Measurements from ENCODE around the gene EML6. TPM values are rescaled to one million over a fixed set of nuclear protein-coding genes. Genes with fewer than 3 reads are reported as not detected.
A peak's percentile ranks its signal among the peaks of the same experiment; 100 is the strongest.

The EML6 gene
- total RNA-seq, 3 donors from 2014 or later: 3.4 to 7.3 (median 5.3) TPM

DNA sequence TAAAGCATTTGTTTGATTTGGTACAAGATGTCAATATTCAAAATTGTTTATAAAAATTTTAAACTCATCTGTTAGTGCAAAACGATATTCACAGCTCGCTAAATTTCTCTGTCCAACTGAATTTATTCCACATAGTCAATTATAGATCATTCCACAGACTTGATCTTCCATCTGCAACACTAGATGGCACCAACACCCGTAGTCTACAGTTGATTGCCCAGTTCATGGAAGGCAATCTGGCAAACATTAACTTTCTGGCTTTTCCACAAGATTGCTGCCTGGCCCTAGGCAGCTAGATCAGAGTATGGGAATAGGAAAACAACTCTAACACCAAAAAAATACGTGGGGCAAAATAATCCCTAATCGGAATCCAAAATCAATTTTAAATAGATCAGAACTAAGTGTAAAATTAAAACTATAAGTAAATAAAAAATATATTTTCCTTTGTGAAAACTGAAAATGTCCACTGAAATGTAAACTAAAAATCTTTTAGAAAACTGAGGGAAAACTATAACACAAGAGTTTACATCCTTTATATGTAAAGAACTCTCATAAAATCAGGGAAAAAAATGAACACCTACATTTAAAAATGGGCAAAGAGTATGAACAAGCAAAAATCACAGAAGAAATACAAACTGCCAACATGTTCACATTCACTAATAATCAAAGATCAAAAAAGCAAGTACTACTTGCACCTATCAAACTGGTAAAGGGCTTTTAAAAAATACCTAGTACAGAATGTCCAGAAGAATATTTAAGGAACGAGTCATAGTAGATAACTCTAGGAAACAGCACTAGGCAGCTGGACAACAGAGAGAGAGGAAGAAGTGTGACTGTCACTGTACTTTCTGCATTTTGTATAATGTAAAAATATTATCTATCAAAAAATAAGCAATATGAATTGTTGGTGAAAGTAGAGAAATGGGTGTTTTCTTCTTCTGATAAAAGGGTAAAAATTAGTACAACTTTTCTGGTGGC lies 291.8 kb downstream of the EML6 start:
- H3K4me1 ChIP-seq (ENCODE audit: low read depth): peaks cover 41% of the 10 kb centered on the region
- TF ChIP-seq, protein P1, sequence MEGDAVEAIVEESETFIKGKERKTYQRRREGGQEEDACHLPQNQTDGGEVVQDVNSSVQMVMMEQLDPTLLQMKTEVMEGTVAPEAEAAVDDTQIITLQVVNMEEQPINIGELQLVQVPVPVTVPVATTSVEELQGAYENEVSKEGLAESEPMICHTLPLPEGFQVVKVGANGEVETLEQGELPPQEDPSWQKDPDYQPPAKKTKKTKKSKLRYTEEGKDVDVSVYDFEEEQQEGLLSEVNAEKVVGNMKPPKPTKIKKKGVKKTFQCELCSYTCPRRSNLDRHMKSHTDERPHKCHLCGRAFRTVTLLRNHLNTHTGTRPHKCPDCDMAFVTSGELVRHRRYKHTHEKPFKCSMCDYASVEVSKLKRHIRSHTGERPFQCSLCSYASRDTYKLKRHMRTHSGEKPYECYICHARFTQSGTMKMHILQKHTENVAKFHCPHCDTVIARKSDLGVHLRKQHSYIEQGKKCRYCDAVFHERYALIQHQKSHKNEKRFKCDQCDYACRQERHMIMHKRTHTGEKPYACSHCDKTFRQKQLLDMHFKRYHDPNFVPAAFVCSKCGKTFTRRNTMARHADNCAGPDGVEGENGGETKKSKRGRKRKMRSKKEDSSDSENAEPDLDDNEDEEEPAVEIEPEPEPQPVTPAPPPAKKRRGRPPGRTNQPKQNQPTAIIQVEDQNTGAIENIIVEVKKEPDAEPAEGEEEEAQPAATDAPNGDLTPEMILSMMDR (IDR thresholded peaks at IDR 0.05): peak; percentile 25
- H3K4me3 ChIP-seq: no peak overlapping the region
- intact Hi-C loops (cut with DNase I, micrococcal nuclease): loop anchor here (5.0 to 10.0 kb wide), 2 partner anchors 150 to 152 kb away; no protein-coding TSS in a partner anchor
- ATAC-seq (peak; percentile 87), DNase-seq (peak in 1 of 3 donors; percentile 84)
- H3K9me3 ChIP-seq: no peaks in the 10 kb centered on the region
- no peaks in the 10 kb centered on the region for H3K36me3 ChIP-seq (ENCODE audit: low read depth)

DNA sequence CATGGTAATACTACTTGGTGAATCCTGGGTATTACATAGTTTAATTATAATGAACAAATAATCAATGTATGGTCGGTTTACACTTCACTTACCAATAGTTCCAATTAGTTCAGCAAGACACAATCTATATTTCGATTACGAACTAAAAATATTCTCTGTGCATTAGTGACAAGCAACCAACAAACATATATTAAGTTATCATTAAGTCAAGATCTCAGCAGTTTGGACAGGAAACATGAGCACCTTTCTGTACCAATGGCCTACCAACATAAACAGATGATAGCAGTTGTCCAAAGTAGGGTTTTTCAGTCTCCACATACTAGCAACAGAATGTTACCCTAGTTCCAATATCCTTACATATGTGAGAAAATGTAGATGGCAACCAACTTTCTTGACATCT lies 294.0 kb downstream of the EML6 start:
- H3K36me3 ChIP-seq (ENCODE audit: low read depth): no peaks in the 10 kb centered on the region
- intact Hi-C loops (cut with DNase I, micrococcal nuclease): loop anchor here (5.0 to 10.0 kb wide), 2 partner anchors 147 to 150 kb away; no protein-coding TSS in a partner anchor
- peaks cover 21% of the 10 kb centered on the region for H3K4me1 ChIP-seq (ENCODE audit: low read depth)
- TF ChIP-seq, protein P1 (IDR thresholded peaks at IDR 0.05): no peak
- H3K4me3 ChIP-seq: no peak overlapping the region
- DNase-seq (no peak), ATAC-seq (no peak)
- H3K9me3 ChIP-seq: no peaks in the 10 kb centered on the region

DNA sequence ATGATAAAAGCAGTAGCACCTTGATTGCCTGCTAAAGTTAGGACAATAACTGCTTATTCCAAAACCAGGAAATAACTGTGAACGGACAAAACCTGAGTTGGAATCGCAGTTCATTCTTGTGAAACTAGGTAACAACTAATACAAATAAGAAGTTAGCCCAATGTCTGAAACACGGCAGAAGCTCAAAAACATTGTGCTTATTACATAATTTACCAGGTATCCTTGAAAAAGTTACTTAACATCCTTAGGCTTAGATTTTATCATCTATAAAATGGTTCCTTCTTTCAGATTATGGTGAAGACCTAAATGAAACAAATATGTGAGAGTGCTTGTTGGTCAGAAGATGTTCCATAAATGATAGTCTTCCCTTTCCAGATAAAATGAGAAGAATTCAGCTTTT lies 294.4 kb downstream of the EML6 start:
- Histone ChIP-seq H3K9me3 (no peaks in the 10 kb centered on the region), H3K4me3 (no peak overlapping the region), H3K36me3 (ENCODE audit: low read depth) (no peaks in the 10 kb centered on the region), H3K4me1 (ENCODE audit: low read depth) (peaks cover 17% of the 10 kb centered on the region)
- DNase-seq: no peak
- TF ChIP-seq, protein P1 (IDR thresholded peaks at IDR 0.05): no peak
- intact Hi-C loops (cut with DNase I, micrococcal nuclease): loop anchor here (5.0 to 10.0 kb wide), 2 partner anchors 147 to 149 kb away; no protein-coding TSS in a partner anchor
- no peak for ATAC-seq

DNA sequence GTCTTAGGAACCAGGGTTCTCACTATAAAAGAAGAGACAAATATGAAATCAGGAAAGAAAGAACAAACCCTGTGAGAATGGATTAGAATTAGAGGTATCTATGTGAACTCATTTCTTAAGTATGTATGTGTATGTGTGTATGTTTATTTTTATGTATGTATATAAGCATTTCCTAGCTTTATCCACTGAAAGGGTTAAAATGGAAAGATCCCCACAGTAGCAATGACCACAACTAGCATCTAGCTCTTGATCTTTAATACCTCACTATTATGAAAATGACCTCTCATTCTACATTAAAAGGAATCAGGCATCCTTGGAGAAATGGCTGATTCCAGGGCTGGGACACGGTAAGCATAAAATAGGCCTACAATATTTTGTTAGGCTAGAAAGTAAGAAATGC lies 295.2 kb downstream of the EML6 start:
- DNase-seq (no peak), ATAC-seq (no peak)
- H3K36me3 ChIP-seq (ENCODE audit: low read depth): no peaks in the 10 kb centered on the region
- no peak overlapping the region for H3K4me3 ChIP-seq
- TF ChIP-seq, protein P1 (IDR thresholded peaks at IDR 0.05): no peak
- intact Hi-C loops (cut with DNase I, micrococcal nuclease): loop anchor here (5.0 to 10.0 kb wide), 2 partner anchors 146 to 149 kb away; no protein-coding TSS in a partner anchor
- H3K4me1 ChIP-seq (ENCODE audit: low read depth): peaks cover 12% of the 10 kb centered on the region
- no peaks in the 10 kb centered on the region for H3K9me3 ChIP-seq

DNA sequence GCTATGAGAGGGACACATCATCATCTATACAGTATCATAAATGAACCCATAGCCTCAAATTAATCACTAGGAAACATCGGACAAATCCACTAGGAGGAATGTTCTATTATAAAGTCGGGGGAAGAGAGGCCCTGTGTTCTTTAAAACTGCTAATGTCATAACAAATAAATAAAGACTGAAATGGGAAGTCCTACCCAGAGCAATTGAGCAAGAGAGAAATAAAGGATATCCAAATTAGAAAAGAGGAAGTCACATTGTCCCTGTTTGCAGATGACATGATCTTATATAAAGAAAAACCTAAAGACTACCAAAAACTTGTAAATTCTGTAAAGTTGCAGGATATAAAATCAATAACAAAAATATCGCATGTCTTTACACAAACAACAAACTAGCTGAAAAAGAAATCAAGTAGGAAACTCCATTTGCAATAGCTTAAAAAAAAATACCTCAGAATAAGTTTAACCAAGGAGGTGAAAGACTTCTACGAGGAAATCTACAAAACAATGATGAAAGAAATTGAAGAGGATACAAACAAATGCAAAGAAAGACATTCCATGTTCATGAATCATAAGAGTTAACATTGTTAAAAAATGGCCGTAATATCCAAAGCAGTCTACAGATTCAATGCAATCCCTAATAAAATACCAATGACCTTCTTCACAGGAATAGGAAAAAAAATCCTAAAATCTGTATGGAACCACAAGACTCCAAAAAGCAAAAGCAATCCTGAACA lies 296.2 kb downstream of the EML6 start:
- peaks cover 3% of the 10 kb centered on the region for H3K4me1 ChIP-seq (ENCODE audit: low read depth)
- DNase-seq: no peak
- TF ChIP-seq, protein P1 (IDR thresholded peaks at IDR 0.05): no peak
- no peaks in the 10 kb centered on the region for H3K9me3 ChIP-seq
- intact Hi-C loops (cut with DNase I, micrococcal nuclease): loop anchor here (5.0 to 10.0 kb wide), 2 partner anchors 145 to 148 kb away; no protein-coding TSS in a partner anchor
- no peak overlapping the region for H3K4me3 ChIP-seq
- no peak for ATAC-seq
- no peaks in the 10 kb centered on the region for H3K36me3 ChIP-seq (ENCODE audit: low read depth)

Measured in mucosa of descending colon (tissue), 3 donors.